SK-N-SH (cell line): ENCODE data around the gene GPX1. TPM values are rescaled to one million over a fixed set of nuclear protein-coding genes. Genes with fewer than 3 reads are reported as not detected.
A peak's percentile ranks its signal among the peaks of the same experiment; 100 is the strongest.

Experiments used
- CTCF ChIA-PET: fragments of 300-600, 350-600 bp; formaldehyde crosslinking; extraction: SDS; loops from one replicate; lab custom pipeline; 2021; lab: Yijun Ruan, JAX
- POLR2A ChIA-PET: fragments of 350-600 bp; sonication (Branson Sonifier 250); formaldehyde crosslinking; extraction: SDS; loops from one replicate; lab custom pipeline; 2020; ENCODE audit warnings: antibody characterized with exemption, inconsistent platforms; lab: Yijun Ruan, JAX
- DNase-seq: peaks from one replicate; pipeline ENCODE4 v3.0.0; 2012
- H2AFZ ChIP-seq: fragments of 200-600 bp; sonication (generic); 2 replicates; pipeline ENCODE4 v1.8.1; 2016; ENCODE audit warnings: antibody characterized with exemption, mild to moderate bottlenecking, low read depth
- H3F3A ChIP-seq: fragments of 200-600 bp; sonication (generic); replicated peaks from 2 replicates; pipeline ENCODE3; 2016; ENCODE audit warnings: antibody characterized with exemption, mild to moderate bottlenecking; ENCODE audit not compliant: insufficient read depth
- H3K27ac ChIP-seq, 2 experiments: fragments of 200-500 bp in 1 of 2; fragments of 200-600 bp in 1 of 2; sonication (Bioruptor generic) in 1 of 2; sonication (generic), shearing (Covaris generic) in 1 of 2; 2 replicates each; pipeline versions ENCODE4 v1.5.1 to v1.6.1; 2014 to 2016; ENCODE audit warnings: low read depth in 2 of 2, inconsistent platforms in 1 of 2, low read length in 1 of 2, mild to moderate bottlenecking in 1 of 2, mixed read lengths in 1 of 2
- H3K27me3 ChIP-seq: fragments of 200-600 bp; sonication (generic), shearing (Covaris generic); 2 replicates; pipeline ENCODE4 v1.6.1; 2016; ENCODE audit warnings: mixed run types; ENCODE audit not compliant: insufficient read depth
- H3K36me3 ChIP-seq, 2 experiments: fragments of 200-500 bp in 1 of 2; fragments of 200-600 bp in 1 of 2; sonication (Bioruptor generic) in 1 of 2; sonication (generic) in 1 of 2; replicated peaks in 1 of 2; 2 replicates each; pipeline versions ENCODE3 to v1.5.1; 2014 to 2016; ENCODE audit warnings: low read length in 1 of 2, mild to moderate bottlenecking in 1 of 2; ENCODE audit not compliant: insufficient read depth in 2 of 2, control insufficient read depth in 1 of 2
- H3K4me1 ChIP-seq, 2 experiments: fragments of 200-500 bp in 1 of 2; fragments of 200-600 bp in 1 of 2; sonication (Bioruptor generic) in 1 of 2; sonication (generic), shearing (Covaris generic) in 1 of 2; 2 replicates each; pipeline versions ENCODE4 v1.5.1 to v1.6.1; 2014 to 2016; ENCODE audit warnings: low read depth in 1 of 2, low read length in 1 of 2, mixed run types in 1 of 2; ENCODE audit not compliant: insufficient read depth in 2 of 2, control insufficient read depth in 1 of 2
- H3K4me2 ChIP-seq: fragments of 200-600 bp; sonication (generic), shearing (Covaris generic); 2 replicates; pipeline ENCODE4 v1.6.1; 2017; ENCODE audit warnings: mixed run types
- H3K4me3 ChIP-seq, 2 experiments: fragments of 200-500 bp in 1 of 2; fragments of 200-600 bp in 1 of 2; sonication (Bioruptor generic) in 1 of 2; sonication (generic), shearing (Covaris generic) in 1 of 2; 2 replicates each; pipeline versions ENCODE4 v1.5.1 to v1.8.1; 2014 to 2016; ENCODE audit warnings: low read depth in 2 of 2, inconsistent platforms in 1 of 2, low read length in 1 of 2, mild to moderate bottlenecking in 1 of 2, mixed read lengths in 1 of 2, moderate library complexity in 1 of 2
- H3K79me2 ChIP-seq: fragments of 200-600 bp; sonication (generic); 2 replicates; pipeline ENCODE4 v1.8.1; 2017; ENCODE audit warnings: mild to moderate bottlenecking; ENCODE audit not compliant: insufficient read depth
- H3K9ac ChIP-seq: fragments of 200-600 bp; sonication (generic); 2 replicates; pipeline ENCODE4 v1.6.1; 2017; ENCODE audit warnings: mixed run types
- H3K9me2 ChIP-seq: fragments of 200-600 bp; sonication (generic); 2 replicates; pipeline ENCODE4 v1.6.1; 2017; ENCODE audit warnings: mixed run types
- H3K9me3 ChIP-seq: fragments of 200-600 bp; sonication (generic); 2 replicates; pipeline ENCODE4 v1.6.1; 2017; ENCODE audit warnings: mixed run types, mild to moderate bottlenecking, moderate library complexity
- H4K20me1 ChIP-seq: fragments of 200-600 bp; sonication (generic); 2 replicates; pipeline ENCODE4 v1.6.1; 2017; ENCODE audit warnings: mild to moderate bottlenecking, mixed run types; ENCODE audit not compliant: insufficient read depth
- CHD2 ChIP-seq: fragments of 150-350 bp; IDR thresholded peaks from 2 replicates; pipeline ENCODE4 v1.6.1; 2018; ENCODE audit warnings: low read length; ENCODE audit not compliant: partially characterized antibody
- ELF1 ChIP-seq: IDR thresholded peaks from 2 replicates; pipeline ENCODE4 v1.4.0; 2012
- EP300 ChIP-seq, 2 experiments: IDR thresholded peaks; 2 replicates each; pipeline versions ENCODE4 v1.4.0 to v1.6.1; 2012; ENCODE audit warnings: borderline replicate concordance in 1 of 2, low read depth in 1 of 2, low read length in 1 of 2
- EZH2phosphoT487 ChIP-seq: fragments of 200-600 bp; sonication (generic); IDR thresholded peaks from 2 replicates; pipeline ENCODE4 v1.6.1; 2017; ENCODE audit warnings: low read depth, mixed run types, mild to moderate bottlenecking, antibody characterized with exemption, moderate library complexity, borderline replicate concordance
- FOSL2 ChIP-seq: IDR thresholded peaks from 2 replicates; pipeline ENCODE4 v1.4.0; 2012; ENCODE audit warnings: low read depth, mild to moderate bottlenecking, moderate library complexity, borderline replicate concordance
- FOXJ3 ChIP-seq: sonication (generic); formaldehyde crosslinking; IDR thresholded peaks from 2 replicates; pipeline ENCODE4 v1.5.1; 2020; ENCODE audit warnings: mild to moderate bottlenecking, missing genetic modification reagents
- GATA2 ChIP-seq: sonication (generic); formaldehyde crosslinking; IDR thresholded peaks from 2 replicates; pipeline ENCODE4 v1.5.0; 2020; ENCODE audit warnings: mild to moderate bottlenecking, missing genetic modification reagents
- JUND ChIP-seq: IDR thresholded peaks from 2 replicates; pipeline ENCODE4 v1.4.0; 2012
- MEF2A ChIP-seq: IDR thresholded peaks from 2 replicates; pipeline ENCODE4 v1.4.0; 2012; ENCODE audit warnings: low read depth, borderline replicate concordance
- MXI1 ChIP-seq: IDR thresholded peaks from 2 replicates; pipeline ENCODE4 v1.6.1; 2012; ENCODE audit warnings: mild to moderate bottlenecking, low read depth, low read length, improper control_type of control experiment
- NFIC ChIP-seq: IDR thresholded peaks from 2 replicates; pipeline ENCODE4 v1.4.0; 2012; ENCODE audit warnings: borderline replicate concordance
- NRF1 ChIP-seq: IDR thresholded peaks from 2 replicates; pipeline ENCODE4 v1.6.1; 2012; ENCODE audit warnings: low read depth, mild to moderate bottlenecking, low read length
- RAD21 ChIP-seq: IDR thresholded peaks from 2 replicates; pipeline ENCODE4 v1.6.1; 2012; ENCODE audit warnings: mild to moderate bottlenecking, low read length
- SMC3 ChIP-seq: IDR thresholded peaks from 2 replicates; pipeline ENCODE4 v1.6.1; 2012; ENCODE audit warnings: low read depth, low read length, improper control_type of control experiment
- TCF12 ChIP-seq: IDR thresholded peaks from 2 replicates; pipeline ENCODE4 v1.4.0; 2012
- WGBS: methylation state at CpG from one replicate; pipeline ENCODE4 v1.1.6; 2017; ENCODE audit warnings: low lambda C conversion rate; 5-methylcytosine and 5-hydroxymethylcytosine counted together
- polyA plus RNA-seq, 3 experiments: library from polyadenylated mRNA; depleted of rRNA; stranded (reverse); fragments of >200 nt; gene quantifications; 2 replicates each; pipeline ENCODE4 v1.2.3, GENCODE V29; 2012
- TF ChIP-seq, protein P1 (sequence below): IDR thresholded peaks from 2 replicates; pipeline ENCODE4 v1.4.0; 2012; ENCODE audit warnings: low read depth
- TF ChIP-seq, protein P2 (sequence below): IDR thresholded peaks from 2 replicates; pipeline ENCODE4 v1.6.1; 2012; ENCODE audit warnings: mild to moderate bottlenecking, low read depth, low read length, moderate library complexity
- TF ChIP-seq, protein P3 (sequence below): fragments of 150-350 bp; IDR thresholded peaks from 2 replicates; pipeline ENCODE4 v1.6.1; 2017; ENCODE audit warnings: antibody characterized with exemption, low read length, low read depth, borderline replicate concordance
- TF ChIP-seq, protein P4 (sequence below): IDR thresholded peaks from 2 replicates; pipeline ENCODE4; 2012

GPX1 gene
- polyA plus RNA-seq, 1 of the 3 experiments (the other 2 are of a cell fraction): 815 TPM

DNA sequence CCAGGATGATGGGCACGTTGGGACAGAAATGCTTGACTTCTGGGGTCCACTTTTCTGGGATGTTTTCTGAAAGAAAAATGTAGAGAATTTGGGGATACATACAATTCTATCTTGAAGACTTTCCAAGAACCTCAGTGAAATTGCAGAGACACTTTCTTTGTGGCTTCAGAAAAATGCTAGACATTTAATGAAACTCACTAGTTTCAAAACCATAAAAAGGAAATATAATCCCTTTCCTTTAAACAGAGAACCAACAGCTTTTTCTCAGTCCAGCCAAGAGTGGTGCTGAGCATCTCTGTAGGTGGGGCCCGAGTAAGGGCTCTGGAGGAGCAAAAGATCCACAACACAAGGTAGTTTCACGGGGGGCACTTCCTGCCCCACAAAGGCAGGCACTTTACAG, 4.4 kb upstream of the GPX1 start:
- no peak for DNase-seq
- Histone ChIP-seq H3K9me2 (no peaks in the 10 kb centered on the region), H3K4me3 (no peak overlapping the region), H3K9ac (no peak overlapping the region), H3K79me2 (peaks cover 73% of the 10 kb centered on the region), H3K27me3 (no peaks in the 10 kb centered on the region), H4K20me1 (peaks cover 15% of the 10 kb centered on the region; the same call in 1 of the 2 replicates), H3K9me3 (no peaks in the 10 kb centered on the region), H3K36me3 (peaks cover 16 to 65% of the 10 kb centered on the region in 2 experiments), H3K27ac (peak overlapping the region; percentile 4 to 16; a peak in 2 of 4 replicates), H2AFZ (no peak overlapping the region), H3F3A (peaks cover 42% of the 10 kb centered on the region), H3K4me2 (no peak overlapping the region), H3K4me1 (peaks cover 14 to 20% of the 10 kb centered on the region in 2 experiments; a peak in 3 of 4 replicates)
- ChIA-PET POLR2A (no interaction called here), CTCF (interaction anchor here (0.6 to 2.0 kb wide), 2 partner anchors 166 to 191 kb away, joined by 3 to 4 read pairs; partner anchors contain the start of gene KLHDC8B)
- no peak for TF ChIP-seq TCF12
- TF ChIP-seq, protein P1, sequence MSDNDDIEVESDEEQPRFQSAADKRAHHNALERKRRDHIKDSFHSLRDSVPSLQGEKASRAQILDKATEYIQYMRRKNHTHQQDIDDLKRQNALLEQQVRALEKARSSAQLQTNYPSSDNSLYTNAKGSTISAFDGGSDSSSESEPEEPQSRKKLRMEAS: no peak
- no peak for TF ChIP-seq NFIC
- TF ChIP-seq, protein P2, sequence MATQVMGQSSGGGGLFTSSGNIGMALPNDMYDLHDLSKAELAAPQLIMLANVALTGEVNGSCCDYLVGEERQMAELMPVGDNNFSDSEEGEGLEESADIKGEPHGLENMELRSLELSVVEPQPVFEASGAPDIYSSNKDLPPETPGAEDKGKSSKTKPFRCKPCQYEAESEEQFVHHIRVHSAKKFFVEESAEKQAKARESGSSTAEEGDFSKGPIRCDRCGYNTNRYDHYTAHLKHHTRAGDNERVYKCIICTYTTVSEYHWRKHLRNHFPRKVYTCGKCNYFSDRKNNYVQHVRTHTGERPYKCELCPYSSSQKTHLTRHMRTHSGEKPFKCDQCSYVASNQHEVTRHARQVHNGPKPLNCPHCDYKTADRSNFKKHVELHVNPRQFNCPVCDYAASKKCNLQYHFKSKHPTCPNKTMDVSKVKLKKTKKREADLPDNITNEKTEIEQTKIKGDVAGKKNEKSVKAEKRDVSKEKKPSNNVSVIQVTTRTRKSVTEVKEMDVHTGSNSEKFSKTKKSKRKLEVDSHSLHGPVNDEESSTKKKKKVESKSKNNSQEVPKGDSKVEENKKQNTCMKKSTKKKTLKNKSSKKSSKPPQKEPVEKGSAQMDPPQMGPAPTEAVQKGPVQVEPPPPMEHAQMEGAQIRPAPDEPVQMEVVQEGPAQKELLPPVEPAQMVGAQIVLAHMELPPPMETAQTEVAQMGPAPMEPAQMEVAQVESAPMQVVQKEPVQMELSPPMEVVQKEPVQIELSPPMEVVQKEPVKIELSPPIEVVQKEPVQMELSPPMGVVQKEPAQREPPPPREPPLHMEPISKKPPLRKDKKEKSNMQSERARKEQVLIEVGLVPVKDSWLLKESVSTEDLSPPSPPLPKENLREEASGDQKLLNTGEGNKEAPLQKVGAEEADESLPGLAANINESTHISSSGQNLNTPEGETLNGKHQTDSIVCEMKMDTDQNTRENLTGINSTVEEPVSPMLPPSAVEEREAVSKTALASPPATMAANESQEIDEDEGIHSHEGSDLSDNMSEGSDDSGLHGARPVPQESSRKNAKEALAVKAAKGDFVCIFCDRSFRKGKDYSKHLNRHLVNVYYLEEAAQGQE: no peak
- TF ChIP-seq MXI1: no peak
- no peak for TF ChIP-seq GATA2
- TF ChIP-seq, protein P3, sequence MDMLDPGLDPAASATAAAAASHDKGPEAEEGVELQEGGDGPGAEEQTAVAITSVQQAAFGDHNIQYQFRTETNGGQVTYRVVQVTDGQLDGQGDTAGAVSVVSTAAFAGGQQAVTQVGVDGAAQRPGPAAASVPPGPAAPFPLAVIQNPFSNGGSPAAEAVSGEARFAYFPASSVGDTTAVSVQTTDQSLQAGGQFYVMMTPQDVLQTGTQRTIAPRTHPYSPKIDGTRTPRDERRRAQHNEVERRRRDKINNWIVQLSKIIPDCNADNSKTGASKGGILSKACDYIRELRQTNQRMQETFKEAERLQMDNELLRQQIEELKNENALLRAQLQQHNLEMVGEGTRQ: no peak
- TF ChIP-seq, protein P4, sequence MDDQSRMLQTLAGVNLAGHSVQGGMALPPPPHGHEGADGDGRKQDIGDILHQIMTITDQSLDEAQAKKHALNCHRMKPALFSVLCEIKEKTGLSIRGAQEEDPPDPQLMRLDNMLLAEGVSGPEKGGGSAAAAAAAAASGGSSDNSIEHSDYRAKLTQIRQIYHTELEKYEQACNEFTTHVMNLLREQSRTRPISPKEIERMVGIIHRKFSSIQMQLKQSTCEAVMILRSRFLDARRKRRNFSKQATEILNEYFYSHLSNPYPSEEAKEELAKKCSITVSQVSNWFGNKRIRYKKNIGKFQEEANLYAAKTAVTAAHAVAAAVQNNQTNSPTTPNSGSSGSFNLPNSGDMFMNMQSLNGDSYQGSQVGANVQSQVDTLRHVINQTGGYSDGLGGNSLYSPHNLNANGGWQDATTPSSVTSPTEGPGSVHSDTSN: no peak
- no peak for TF ChIP-seq RAD21
- no peak for TF ChIP-seq EP300 (IDR thresholded peaks at IDR 0.05; ENCODE audit: borderline replicate concordance in 1 of 2, low read depth in 1 of 2, low read length in 1 of 2)
- no peak for TF ChIP-seq FOSL2
- TF ChIP-seq FOXJ3: no peak
- TF ChIP-seq CHD2: no peak
- no peak for TF ChIP-seq JUND
- no peak for TF ChIP-seq ELF1
- no peak for TF ChIP-seq EZH2phosphoT487
- TF ChIP-seq MEF2A: no peak
- TF ChIP-seq NRF1: no peak
- no peak for TF ChIP-seq SMC3
- 94% methylated on average over 3 of the region's 3 CpGs for WGBS
